Naive thymus-derived CD4-positive, alpha-beta T cell (primary cell): ENCODE measurements around the gene VPS41. TPM values are rescaled to one million over a fixed set of nuclear protein-coding genes. Genes with fewer than 3 reads are reported as not detected.
A peak's percentile ranks its signal among the peaks of the same experiment; 100 is the strongest.

Source experiments
- ATAC-seq: fragments of 150-1000 bp; cut with Tn5 transposase; 2 replicates; pipeline ENCODE4 v1.10.0; 2021; ENCODE audit warnings: mild to moderate bottlenecking, moderate library complexity
- CTCF ChIA-PET: fragments of 350-600 bp; sonication (Branson Sonifier 250); formaldehyde crosslinking; loops from one replicate; lab custom pipeline; 2021; ENCODE audit warnings: antibody characterized with exemption; lab: Charles Lee
- POLR2A ChIA-PET: fragments of 350-600 bp; sonication (Branson Sonifier 250); formaldehyde crosslinking; loops from one replicate; lab custom pipeline; 2021; ENCODE audit warnings: antibody characterized with exemption, inconsistent platforms; lab: Charles Lee
- DNase-seq, 9 donors: peaks; one replicate each; pipeline versions ENCODE4 v3.0.0 to v3.0.0-alpha.2; 2020 to 2022; ENCODE audit warnings: mixed read lengths in 1 of 9
- H3K27ac ChIP-seq: one replicate; pipeline ENCODE4 v1.7.0; 2013; ENCODE audit warnings: mild to moderate bottlenecking, low read depth, low read length, moderate library complexity
- H3K27me3 ChIP-seq, 2 donors: one replicate each; pipeline ENCODE4 v1.7.0; 2013; ENCODE audit warnings: low read length in 2 of 2, mild to moderate bottlenecking in 2 of 2, moderate library complexity in 2 of 2; ENCODE audit not compliant: control insufficient read depth in 2 of 2, insufficient read depth in 2 of 2
- H3K36me3 ChIP-seq, 3 experiments: 1 replicate in 2 of 3; 2 replicates in 1 of 3; pipeline ENCODE4 v1.7.0; 2013; ENCODE audit warnings: low read length in 3 of 3, mild to moderate bottlenecking in 3 of 3, moderate library complexity in 1 of 3; ENCODE audit not compliant: insufficient read depth in 3 of 3, control insufficient read depth in 2 of 3
- H3K4me1 ChIP-seq, 2 donors: one replicate each; pipeline ENCODE4 v1.7.0; 2013; ENCODE audit warnings: low read length in 2 of 2, mild to moderate bottlenecking in 2 of 2, moderate library complexity in 1 of 2; ENCODE audit not compliant: control insufficient read depth in 2 of 2, insufficient read depth in 2 of 2
- H3K4me3 ChIP-seq: 2 replicates; pipeline ENCODE4 v1.7.0; 2013; ENCODE audit warnings: mild to moderate bottlenecking, low read length
- H3K9me3 ChIP-seq, 3 experiments: 1 replicate in 2 of 3; 2 replicates in 1 of 3; pipeline ENCODE4 v1.7.0; 2013; ENCODE audit warnings: low read length in 3 of 3; ENCODE audit not compliant: control insufficient read depth in 2 of 3
- H3K27ac Mint-ChIP-seq, 9 donors: one replicate each; pipeline ENCODE4 v1.8.0; 2020 to 2022; ENCODE audit warnings: mixed read lengths in 9 of 9, mild to moderate bottlenecking in 8 of 9, moderate library complexity in 5 of 9, inconsistent platforms in 2 of 9
- H3K27me3 Mint-ChIP-seq, 5 donors: one replicate each; pipeline ENCODE4 v1.8.0; 2021 to 2022; ENCODE audit warnings: mixed read lengths in 5 of 5, mild to moderate bottlenecking in 1 of 5
- H3K36me3 Mint-ChIP-seq, 5 donors: one replicate each; pipeline ENCODE4 v1.8.0; 2020 to 2022; ENCODE audit warnings: mixed read lengths in 5 of 5, mild to moderate bottlenecking in 3 of 5, inconsistent platforms in 1 of 5
- H3K4me1 Mint-ChIP-seq, 7 donors: one replicate each; pipeline ENCODE4 v1.8.0; 2020 to 2022; ENCODE audit warnings: mixed read lengths in 7 of 7, mild to moderate bottlenecking in 3 of 7, inconsistent platforms in 1 of 7
- H3K4me3 Mint-ChIP-seq, 10 donors: one replicate each; pipeline ENCODE4 v1.8.0; 2020 to 2022; ENCODE audit warnings: mild to moderate bottlenecking in 10 of 10, mixed read lengths in 10 of 10, moderate library complexity in 6 of 10, inconsistent platforms in 2 of 10
- H3K9me3 Mint-ChIP-seq, 11 donors: one replicate each; pipeline ENCODE4 v1.8.0; 2020 to 2022; ENCODE audit warnings: mixed read lengths in 11 of 11, mild to moderate bottlenecking in 4 of 11, inconsistent platforms in 1 of 11, moderate library complexity in 1 of 11
- intact Hi-C, 2 donors: fragments of 100-400 bp; cut with micrococcal nuclease; formaldehyde crosslinking; loops; one replicate each; pipeline ENCODE4 v1.15.1; 2023
- polyA plus RNA-seq, 2 donors: library from polyadenylated mRNA; unstranded; fragments of 300-500 nt; fragmentation: Illumina TruSeq; gene quantifications; one replicate each; pipeline ENCODE4 v1.2.3, GENCODE V29; 2021
- total RNA-seq, 6 experiments: library from RNA in 5 of 6; stranded (reverse) in 5 of 6; gene quantifications; 1 replicate in 5 of 6; 2 replicates in 1 of 6; pipeline ENCODE4 v1.2.3 and lab custom pipeline; 2021 to 2026

Gene VPS41
- total and polyA plus RNA-seq, 7 experiments from 2014 or later = 33.1 to 65.0 (median 59.8) TPM

- ChIA-PET POLR2A (no interaction called here), CTCF (interaction anchor here (0.6 kb wide), 1 partner anchor 1540 kb away, joined by 6 read pairs; no protein-coding TSS in a partner anchor)
- no peak overlapping the region for H3K4me3 ChIP-seq
- ATAC-seq (no peak), DNase-seq (no peak)
- H3K9me3 ChIP-seq = no peaks in the 10 kb centered on the region
- H3K27ac ChIP-seq = no peak overlapping the region
- Mint-ChIP-seq H3K27me3 (peaks cover 4 to 17% (median 6%) of the 10 kb centered on the region in 5 donors), H3K27ac (no peak overlapping the region), H3K36me3 (no peaks in the 10 kb centered on the region), H3K4me1 (peaks cover 0 to 7% (median 0%) of the 10 kb centered on the region in 7 donors), H3K9me3 (peaks cover 0 to 4% (median 0%) of the 10 kb centered on the region in 11 donors), H3K4me3 (no peak overlapping the region)
- no peaks in the 10 kb centered on the region for H3K36me3 ChIP-seq
- intact Hi-C loops = no loop called here
- H3K27me3 ChIP-seq = no peaks in the 10 kb centered on the region
- H3K4me1 ChIP-seq = no peaks in the 10 kb centered on the region
Measured at GRCh38 chr7:38675494-38676106, 233.4 kb downstream of the VPS41 start.

DNA sequence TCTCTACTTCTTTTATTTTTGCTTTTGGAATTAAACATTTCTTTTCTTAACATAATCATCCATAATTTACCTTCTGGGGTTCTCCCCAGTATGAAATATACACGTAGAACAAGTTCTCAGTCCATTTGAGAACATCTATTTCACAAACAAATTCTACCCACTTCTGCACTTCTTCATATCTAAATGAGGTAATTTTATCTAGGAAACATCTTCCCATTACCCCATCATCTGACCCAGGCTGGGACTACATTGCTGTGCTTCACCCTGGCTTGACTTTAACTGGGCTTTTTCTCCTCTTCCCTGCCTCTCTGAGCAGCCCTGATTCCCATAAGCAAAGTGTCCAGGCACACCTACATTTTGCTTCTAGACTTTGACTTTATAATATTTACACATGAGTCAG, 234.5 kb downstream of the VPS41 start:
- Histone ChIP-seq H3K27ac (no peak overlapping the region), H3K27me3 (no peaks in the 10 kb centered on the region), H3K36me3 (no peaks in the 10 kb centered on the region), H3K9me3 (no peaks in the 10 kb centered on the region), H3K4me3 (no peak overlapping the region), H3K4me1 (no peaks in the 10 kb centered on the region)
- H3K36me3 Mint-ChIP-seq = no peaks in the 10 kb centered on the region
- H3K4me1 Mint-ChIP-seq = peaks cover 0 to 7% (median 0%) of the 10 kb centered on the region in 7 donors
- peaks cover 0 to 17% (median 9%) of the 10 kb centered on the region in 5 donors for H3K27me3 Mint-ChIP-seq
- H3K4me3 Mint-ChIP-seq = no peak overlapping the region
- ChIA-PET CTCF (no interaction called here), POLR2A (no interaction called here)
- no peak overlapping the region for H3K27ac Mint-ChIP-seq
- intact Hi-C loops = no loop called here
- DNase-seq = no peak
- no peak for ATAC-seq
- H3K9me3 Mint-ChIP-seq = peaks cover 0 to 4% (median 0%) of the 10 kb centered on the region in 11 donors

DNA sequence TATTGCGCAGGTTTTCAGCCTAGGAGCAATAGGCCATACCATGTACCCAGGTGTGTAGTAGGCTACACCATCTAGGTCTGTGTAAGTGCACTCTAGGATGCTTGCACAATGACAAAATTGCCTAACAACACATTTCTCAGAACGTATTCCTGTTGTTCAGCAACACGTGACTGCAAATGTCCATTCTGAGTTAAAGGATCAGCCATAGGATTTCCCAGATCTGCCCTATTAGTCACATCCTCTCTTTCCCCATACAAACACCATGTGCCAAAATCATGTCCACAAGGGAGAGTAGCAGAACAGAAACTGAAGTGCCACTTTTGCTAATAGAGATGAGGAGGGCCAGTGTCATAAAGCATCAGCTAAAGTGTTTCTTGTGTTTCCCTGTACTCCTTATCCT, 235.2 kb downstream of the VPS41 start:
- no peaks in the 10 kb centered on the region for H3K9me3 ChIP-seq
- CTCF ChIA-PET = no interaction called here
- Mint-ChIP-seq H3K4me3 (no peak overlapping the region), H3K27me3 (peaks cover 1 to 17% (median 9%) of the 10 kb centered on the region in 5 donors), H3K36me3 (no peaks in the 10 kb centered on the region), H3K4me1 (peaks cover 0 to 7% (median 0%) of the 10 kb centered on the region in 7 donors), H3K9me3 (peaks cover 0 to 4% (median 0%) of the 10 kb centered on the region in 11 donors), H3K27ac (no peak overlapping the region)
- DNase-seq = no peak
- no peak overlapping the region for H3K27ac ChIP-seq
- POLR2A ChIA-PET = no interaction called here
- intact Hi-C loops = no loop called here
- no peak overlapping the region for H3K4me3 ChIP-seq
- peak; percentile 68 for ATAC-seq
- no peaks in the 10 kb centered on the region for H3K27me3 ChIP-seq
- H3K36me3 ChIP-seq = no peaks in the 10 kb centered on the region
- no peaks in the 10 kb centered on the region for H3K4me1 ChIP-seq

Other genes starting within 250 kb of the VPS41 start
- gene POU6F2, start 68.7 kb upstream of the VPS41 start, total RNA-seq = under 1 TPM in 1 of 5 experiments, not detected in 4; 0.24 TPM
- gene POU6F2, start 68.7 kb upstream of the VPS41 start, polyA plus RNA-seq = not detected